Fibroblast of lung (primary cell): ENCODE measurements around the gene STMN3.

Experiments used
- CTCF ChIP-seq, 2 donors: IDR thresholded peaks in 1 of 2; conservative IDR thresholded peaks in 1 of 2; 1 replicate in 1 of 2; 2 replicates in 1 of 2; pipeline ENCODE4 v1.5.1; 2011 to 2012; ENCODE audit warnings: low read length in 2 of 2, control low read depth in 1 of 2, inconsistent platforms in 1 of 2, low read depth in 1 of 2, mild to moderate bottlenecking in 1 of 2
- EZH2 ChIP-seq: IDR thresholded peaks from 2 replicates; pipeline ENCODE4 v1.5.1; 2012; ENCODE audit warnings: low read length, control low read depth, mild to moderate bottlenecking; ENCODE audit errors: missing control alignments

GRCh38 chr20:63592661-63593060, 60.6 kb downstream of the STMN3 start:
- TF ChIP-seq CTCF (conservative IDR thresholded peaks at IDR 0.05 in 1 of 2, IDR thresholded peaks at IDR 0.05 in 1 of 2; ENCODE audit: low read depth in 1 of 2, low read length in 2 of 2) (no peak), EZH2 (no peak)
